ENCODE results near the gene MDM2. TPM values are rescaled to one million over a fixed set of nuclear protein-coding genes. Genes with fewer than 3 reads are reported as not detected.

The MDM2 gene
- polyA plus RNA-seq, 10 donors, result 32.3 to 65.6 (median 46.7) TPM

DNA sequence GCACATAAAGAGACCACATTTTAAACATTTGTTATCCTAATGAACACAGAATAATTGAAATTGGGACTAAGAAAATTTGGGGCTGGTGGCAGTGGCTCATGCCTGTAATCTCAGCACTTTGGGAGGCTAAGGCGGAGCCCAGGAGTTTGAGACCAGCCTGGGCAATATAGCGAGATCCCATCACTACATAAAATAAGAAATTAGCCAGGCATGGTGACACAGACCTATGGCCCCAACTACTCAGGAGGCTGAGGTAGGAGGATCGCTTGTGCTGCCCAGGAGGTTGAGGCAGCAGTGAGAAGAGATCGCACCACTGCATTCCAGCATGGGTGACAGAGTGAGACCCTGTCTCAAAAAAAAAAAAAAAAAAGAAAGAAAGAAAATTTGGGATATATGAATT, 65.3 kb downstream of the MDM2 start:
- DNase-seq, result no peak

DNA sequence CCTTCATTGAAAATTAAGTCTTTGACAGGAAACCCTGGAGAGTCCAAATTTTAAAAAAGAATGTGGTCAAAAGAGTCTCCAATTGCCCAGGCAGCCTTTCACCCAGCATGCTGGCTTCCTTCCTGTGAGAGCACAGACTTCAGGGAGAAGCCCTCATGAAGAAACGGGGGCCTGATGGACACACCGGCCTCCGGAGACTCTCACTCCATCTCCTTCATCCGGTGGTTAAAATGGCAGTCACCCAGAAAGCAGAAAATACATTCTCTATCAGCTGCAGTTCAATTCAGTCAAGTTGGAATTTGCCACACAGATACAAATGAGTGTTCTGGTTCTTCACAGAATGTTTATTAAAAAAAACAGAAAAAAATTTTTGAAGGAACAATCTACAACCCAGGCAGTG, 68.5 kb downstream of the MDM2 start:
- DNase-seq, result no peak

DNA sequence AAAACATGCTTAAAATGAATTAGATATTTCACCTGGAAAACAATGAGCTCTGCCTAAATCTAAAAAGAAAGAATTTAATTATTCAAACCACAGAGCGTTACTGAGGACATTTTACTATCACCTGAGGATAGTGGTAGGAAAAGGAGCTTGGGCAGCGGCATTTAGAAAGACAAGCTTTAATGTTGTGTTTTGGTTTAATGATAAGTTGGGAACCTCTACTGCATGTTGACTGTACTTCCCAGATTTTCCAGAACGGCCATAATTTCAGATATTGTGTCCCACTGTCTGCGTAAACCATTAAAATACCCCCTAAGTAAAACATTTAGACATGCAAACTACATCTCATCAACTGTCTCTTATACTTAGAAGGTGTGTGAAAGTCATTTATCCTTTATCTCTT, 69.6 kb downstream of the MDM2 start:
- DNase-seq, result no peak

DNA sequence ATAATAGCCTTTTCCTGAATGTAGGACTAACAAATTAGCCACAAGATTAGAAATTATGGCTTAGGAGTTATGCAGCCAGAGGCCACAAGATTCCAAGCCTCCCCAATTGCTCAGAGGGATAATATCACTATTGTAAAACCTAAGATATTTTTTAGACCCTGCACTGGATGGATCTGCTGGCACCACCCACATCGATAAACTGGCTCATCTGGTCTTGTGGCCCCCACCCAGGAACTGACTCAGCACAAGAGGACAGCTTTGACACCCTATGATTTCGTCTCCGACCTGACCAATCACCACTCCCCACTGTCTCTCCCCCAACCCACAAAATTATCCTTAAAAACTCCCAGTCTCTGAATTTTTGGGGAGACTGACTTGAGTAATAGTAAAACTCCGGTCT, 70.3 kb downstream of the MDM2 start:
- no peak for DNase-seq

DNA sequence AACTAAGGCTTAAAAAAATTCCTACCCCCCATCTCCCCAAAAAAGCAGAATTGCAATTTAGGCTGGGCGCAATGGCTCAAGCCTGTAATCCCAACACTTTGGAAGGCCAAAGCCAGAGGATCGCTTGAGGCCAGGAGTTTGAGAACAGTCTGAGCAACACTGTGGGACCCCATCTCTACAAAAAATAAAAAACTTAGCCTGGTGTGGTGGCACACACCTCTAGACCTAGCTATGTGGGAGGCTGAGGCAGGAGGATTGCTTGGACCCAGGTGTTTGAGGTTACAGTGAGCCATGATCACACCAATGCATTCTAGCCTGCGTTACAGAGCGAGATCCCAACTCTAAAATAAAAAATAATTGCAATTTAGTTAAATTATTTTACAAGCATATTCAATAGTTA, 70.9 kb downstream of the MDM2 start:
- no peak for DNase-seq

DNA sequence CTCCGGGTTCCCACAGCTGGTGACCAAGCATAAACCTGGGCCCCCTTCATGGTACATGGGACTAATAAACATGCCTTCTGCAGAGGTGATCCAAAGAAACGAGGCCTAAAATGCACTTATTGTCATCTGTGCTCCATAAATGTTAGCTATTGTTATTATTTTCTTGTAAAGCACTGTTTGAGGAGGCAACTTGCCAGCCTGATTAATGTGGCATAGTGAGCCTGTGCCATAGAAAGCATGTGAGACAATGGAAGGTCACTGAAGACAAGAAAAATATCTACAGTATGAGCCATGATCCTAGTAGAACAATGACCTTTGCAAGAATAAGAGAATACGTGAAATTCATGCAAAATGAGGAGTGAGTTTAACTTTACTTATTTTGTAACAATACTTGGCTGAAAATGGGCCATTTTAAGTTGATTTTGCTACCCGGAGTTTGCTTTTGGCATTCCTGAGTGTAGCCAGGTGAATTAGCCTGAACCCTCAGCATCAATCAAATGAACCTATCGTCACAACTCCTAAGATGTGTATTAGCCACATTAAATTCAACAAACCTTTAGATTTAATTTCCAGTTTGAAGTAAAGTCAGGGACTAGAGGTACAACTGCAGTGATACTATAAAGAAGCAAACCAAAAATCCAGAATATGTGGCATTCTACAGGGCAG, 72.8 kb downstream of the MDM2 start:
- no peak for DNase-seq

DNA sequence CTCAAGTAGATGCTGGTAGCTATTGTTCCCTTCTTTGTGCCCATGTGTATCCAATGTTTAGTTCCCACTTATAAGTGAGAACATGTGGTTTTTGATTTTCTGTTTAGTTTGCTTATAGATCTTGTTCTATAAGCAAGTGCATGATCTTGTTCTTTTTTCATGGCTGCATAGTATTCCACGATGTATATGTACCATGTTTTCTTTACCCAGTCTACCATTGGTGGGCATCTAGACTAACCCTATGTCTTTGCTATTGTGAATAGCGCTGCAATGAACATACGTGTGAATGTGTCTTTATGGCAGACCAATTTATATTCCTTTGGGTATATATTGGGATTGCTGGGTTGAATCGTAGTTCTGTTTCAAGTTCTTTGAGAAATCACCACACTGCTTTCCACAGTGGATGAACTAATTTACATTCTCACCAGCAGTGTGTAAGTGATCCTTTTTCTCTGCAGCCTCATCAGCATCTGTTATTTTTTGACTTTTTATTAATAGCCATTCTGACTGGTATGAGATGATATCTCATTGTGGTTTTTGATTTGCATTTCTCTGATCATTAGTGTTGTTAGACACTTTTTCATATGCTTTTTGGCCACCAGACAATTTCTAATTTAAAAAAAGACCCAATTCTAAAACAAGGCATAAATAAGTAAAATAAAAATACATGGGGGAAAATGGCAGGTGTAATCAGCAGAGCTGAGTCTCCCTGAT, 74.4 kb downstream of the MDM2 start:
- no peak for DNase-seq

DNA sequence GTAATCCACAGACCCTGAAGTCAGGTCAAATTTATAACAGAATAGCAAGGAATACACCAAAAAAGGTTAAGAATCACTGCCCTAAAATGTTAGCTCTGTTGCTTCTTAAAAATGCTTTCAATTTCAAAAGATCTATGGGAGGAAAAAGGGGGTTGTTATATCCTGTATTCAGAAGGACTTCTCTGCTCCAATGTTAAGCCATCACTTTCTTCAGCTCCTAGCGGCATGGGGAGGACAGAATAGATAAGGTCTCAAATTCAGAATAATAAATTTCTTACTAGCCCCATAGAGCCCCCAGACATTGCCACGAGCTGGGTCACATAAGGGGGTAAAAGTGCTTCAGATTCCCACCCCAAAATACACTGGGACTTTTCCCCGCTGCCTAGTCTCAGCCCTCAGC, 75.2 kb downstream of the MDM2 start:
- DNase-seq, result no peak

DNA sequence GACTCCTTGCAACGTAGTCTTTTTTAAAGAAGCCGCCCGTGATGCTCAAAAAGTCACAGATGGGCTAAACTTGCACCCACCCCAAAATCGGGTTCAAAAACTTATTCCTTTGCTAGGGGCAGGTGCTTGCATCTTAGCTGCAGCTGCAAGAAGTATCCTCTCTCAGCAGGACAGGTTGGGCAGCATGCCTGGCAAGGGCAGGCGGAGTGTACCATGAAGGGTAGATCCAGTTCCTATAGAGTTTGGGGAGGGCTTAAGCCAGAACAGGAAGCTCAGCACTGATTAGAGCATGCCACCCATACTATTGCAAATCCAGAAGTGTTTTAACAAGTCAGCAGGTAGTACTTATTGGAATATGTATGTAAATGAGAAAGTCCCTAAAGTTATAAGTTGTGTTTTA, 76.3 kb downstream of the MDM2 start:
- DNase-seq, result no peak

DNA sequence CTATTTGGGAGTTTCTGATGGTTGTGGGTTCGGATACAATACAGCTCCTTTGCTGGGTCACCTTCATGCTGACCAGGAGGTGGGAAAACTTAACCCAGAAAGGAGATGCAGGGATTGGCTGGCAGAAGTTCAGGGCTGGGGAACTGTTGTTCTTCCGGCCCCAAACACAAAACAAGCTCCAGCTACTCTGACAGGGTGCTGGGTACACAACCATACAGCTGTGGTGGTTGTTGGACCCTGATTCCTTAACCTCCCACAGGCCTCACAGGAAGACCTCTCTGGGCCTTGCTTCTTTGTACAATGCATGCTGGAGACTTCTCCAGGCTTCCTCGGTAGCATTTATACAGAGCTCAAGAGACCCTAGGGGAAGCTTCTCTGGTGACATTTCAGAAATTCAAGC, 77.4 kb downstream of the MDM2 start:
- no peak for DNase-seq

DNA sequence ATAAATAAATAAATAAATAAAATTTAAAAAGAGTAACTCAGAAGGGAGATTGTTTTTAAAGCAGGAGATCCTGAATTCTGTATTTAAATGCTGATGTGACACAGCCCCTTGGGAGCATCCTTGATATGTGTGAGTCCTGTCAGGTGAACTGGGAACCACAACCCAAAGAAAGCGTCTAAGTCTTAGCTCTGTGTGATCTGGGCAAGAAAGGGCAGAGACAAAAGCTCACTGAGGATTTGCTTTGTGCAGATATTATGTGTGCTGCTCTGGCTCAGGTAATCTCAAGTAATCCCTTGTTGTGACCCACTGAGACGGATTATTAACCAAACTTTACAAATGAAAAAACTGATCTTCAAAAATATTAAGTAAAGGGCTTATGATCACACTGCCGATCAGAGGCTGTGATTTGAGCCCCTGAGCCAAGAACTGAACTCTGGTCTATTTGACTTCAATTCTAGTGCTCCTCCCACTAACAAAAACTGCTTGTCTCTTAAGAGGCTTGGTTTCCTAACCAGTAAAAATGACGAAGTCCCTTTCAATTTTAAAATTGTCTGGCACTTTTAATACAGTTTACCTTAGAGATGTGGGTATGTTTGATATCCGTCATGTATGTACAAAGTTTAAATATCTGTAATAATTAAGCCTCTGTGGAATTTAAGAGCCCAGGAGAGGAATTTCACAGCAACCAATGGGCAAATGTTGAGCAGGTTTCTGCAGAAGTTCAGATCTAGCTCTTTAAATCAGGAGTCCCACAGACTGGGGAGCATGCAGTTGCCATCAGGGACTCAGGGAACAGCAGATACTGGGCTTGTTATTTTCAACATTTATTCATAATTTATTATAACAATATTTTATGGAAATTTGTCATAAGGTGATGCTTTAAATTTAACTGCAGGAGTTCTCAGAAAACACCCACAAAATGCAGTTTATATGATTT, 78.9 kb downstream of the MDM2 start:
- DNase-seq, result no peak

DNA sequence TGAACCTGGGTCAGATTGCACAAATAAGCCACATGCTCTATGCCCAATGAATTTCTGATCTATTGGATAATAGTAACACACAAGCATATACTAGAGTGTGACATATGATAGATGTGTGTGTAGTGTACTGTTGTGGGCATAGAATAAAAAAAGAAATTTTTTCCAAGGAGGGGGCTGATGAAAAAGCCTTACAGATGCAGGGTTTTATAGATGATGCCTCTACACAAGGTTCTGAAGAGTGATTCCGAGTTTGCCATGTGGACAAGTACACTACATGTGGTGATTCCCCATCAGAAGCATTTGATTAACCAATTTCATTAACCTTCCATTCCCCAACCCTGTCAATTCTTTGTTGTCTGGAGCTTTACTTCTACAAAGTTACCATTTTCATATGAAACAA, 79.7 kb downstream of the MDM2 start:
- DNase-seq, result no peak

DNA sequence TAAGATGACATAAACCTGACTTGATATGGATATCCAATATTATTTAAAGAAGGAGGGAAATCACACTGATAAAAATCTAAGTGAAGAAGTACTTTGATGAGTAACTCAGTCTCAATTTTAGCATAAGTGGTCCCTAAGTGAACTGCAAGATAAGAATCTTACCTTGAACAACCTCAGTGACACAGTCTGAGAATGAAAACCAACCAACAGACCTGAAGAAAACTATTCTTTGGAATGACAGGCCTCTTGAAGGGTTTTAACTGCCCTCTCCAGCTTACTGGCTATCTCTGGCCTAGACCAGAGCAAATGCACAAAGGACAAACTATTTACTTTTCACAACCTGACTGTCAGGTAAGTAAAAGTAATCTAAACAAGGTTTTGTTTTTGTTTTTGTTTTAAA, 80.3 kb downstream of the MDM2 start:
- no peak for DNase-seq

DNA sequence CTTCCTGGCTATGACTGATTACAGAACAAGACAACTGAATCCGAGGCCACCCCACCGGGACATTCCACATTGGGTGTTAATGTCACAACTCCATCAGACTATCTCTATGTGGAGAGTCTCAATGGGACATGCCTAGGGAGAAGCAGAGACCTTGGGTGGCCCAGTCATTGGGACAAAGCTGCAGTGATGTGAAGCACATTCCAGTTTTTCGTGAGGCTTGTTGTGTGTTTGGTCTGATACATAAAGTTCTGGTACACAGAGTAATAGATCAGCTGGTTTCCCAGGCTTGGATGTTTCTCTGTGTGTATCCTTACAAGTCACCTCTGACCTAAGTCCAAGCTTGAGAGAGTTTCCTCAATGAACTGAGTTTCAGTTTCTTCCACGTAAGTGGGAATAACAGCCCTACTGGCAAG, 82.7 kb downstream of the MDM2 start:
- DNase-seq, result no peak

DNA sequence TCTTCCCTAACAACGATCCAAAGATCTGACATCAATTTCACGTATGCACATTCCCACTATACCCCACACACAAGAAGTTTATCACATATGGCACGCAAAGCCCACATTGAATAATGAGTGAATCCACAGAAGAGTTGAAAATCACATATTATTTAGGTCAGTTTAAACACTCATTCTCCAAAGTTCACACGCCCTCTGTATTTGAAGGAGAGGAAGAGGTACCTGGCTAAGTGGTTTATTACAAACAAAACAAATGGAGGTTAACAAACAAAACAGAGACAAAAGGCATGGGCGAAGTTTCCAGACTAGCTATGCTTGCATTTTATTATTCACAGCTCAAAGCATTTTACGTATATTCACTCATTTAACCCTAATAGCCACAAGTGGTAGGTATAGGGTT, 83.2 kb downstream of the MDM2 start:
- no peak for DNase-seq

DNA sequence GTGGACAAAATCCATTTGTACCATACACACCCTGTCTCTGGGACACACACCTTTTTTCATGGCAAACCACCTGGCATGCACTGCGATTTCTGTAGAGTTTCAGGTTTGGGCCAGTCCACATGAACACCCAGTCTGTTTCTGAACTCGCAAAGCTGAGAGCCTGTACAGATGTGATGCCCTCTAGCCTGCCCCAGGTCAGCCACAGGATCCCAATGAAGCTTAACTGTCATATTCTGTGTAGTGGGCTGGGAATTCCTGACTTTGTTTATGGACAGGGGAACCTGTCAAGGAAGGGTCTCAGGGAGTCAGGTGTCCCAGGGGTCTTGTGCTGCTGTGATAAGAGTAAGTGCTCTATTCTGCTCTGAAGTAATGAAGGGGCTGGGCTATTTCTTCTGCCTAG, 85.2 kb downstream of the MDM2 start:
- DNase-seq, result no peak

DNA sequence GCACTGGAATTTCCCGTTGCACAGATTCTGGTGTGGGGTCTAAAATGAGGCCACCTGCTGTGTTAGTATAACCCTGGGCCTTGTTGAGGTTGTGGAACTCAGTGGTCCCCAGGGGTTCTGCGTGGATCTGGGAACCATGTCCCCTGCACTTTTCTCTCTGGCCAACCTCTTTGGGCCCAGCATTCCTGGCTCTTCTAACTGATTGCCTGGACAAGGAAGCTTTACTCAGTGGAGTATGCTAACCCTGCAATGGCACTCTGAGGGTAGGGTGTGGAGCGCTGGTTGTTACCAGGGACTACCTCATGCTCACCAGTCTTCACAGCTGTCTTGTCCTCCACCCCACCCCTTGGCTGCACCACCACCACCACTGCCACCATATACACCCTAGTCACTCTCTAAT, 85.8 kb downstream of the MDM2 start:
- no peak for DNase-seq

DNA sequence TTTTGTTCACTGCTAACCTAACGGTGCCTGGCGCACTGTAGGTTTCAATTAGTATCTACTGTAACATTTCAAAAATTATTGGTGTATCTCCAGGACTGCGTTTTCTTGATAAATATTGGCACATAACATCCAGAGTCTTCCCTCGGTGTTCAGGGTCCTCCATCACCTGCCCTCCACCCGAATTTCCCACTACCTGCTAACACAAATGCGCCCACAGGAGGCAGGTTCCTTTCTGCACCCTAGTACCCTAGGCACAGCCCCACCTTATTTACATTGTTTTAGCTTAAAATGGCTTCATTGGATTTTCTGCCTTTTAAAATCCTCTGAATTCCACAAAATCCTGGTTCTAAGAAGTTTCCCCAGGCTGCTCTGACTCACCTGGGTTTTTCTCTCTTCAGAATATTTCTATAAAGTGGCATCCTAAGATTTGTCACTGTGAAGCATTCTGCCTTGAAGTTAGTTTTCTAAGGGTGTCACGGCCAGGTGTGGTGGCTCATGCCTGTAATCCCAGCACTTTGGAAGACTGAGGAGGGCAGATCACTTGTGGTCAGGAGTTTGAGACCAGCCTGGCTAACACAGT, 86.4 kb downstream of the MDM2 start:
- no peak for DNase-seq

DNA sequence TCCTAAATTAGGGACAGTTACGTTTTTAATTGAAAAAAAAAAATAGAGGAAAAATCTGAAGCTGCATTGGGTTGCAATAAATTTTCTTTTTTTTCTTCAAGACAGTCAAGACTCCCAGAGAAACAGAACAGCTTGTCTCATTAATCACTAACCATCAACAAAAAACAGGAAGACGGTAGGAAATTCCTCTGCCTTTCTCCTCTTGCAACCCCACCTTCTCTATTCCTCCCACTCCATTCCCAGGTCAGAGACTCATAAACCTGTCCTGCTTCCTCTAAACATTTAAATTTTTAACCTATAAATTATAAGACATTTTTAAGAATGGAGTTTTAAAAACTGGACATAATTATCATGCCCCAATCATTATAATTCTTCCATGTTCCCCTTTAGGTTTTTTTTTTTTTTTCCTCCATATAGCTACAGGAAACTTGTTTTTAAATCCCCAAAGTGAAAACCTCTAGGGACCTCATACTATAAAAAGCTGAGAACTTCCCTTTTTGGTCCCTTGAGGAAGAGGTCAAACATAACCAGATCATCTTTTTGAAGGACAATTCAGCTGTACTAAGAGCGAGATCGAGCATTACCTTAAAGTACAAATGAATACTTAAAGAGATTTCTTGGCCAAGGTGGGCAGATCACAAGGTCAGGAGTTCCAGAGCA, 89.0 kb downstream of the MDM2 start:
- no peak for DNase-seq

DNA sequence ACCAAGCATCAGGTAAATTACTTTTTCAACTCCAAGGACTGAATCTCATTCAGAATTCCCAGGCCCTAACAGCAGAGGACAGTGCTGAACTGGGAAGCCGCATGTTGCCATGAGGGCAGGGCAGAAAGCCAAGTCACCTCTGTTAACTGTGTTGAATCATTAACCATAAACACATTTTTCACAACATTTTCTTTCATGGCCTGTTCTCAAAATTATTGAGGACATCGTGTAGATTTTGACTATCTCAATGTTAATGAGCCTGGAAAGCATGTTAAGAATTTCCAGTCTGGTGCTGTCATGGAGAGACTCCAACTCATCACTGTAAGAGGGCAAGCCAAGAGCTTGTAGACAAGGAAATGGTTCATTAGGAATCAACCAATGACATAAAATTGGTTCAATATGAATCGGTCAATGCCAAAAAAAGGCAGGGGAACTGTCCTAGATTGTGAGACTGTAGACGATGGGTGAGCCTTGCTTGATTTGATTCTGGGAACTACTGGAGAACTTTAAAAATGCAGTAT, 91.3 kb downstream of the MDM2 start:
- DNase-seq, result peak in 1 of 3 donors; percentile 84

DNA sequence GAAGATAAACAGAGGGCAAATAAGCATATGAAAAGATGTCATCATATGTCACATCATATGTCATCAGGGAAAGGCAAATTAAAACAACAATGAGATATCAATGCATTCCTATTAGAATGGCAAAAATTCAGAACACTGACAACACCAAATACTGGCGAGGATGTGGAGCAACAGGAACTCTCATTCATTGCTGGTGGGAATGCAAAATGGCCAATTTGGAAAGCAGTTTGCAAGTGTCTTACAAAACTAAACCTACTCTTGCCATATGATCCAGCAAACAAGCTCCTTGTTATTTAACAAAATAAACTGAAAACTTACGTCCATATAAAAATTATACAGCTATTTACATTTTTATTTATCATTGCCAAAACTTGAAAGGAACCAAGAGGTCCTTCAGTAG, 92.3 kb downstream of the MDM2 start:
- DNase-seq, result no peak

All from muscle of back (tissue), 11 donors.